DND-41 (cell line): ENCODE measurements around the gene MTRFR.

Experiments
- CTCF ChIP-seq: IDR thresholded peaks from 2 replicates; pipeline ENCODE4 v1.5.1; 2012; ENCODE audit warnings: borderline replicate concordance, low read length, moderate library complexity, mild to moderate bottlenecking; ENCODE audit not compliant: poor library complexity, severe bottlenecking; ENCODE audit errors: extremely low read depth
- EZH2 ChIP-seq: IDR thresholded peaks from 3 replicates; pipeline ENCODE4 v1.6.1; 2012; ENCODE audit warnings: borderline replicate concordance, low read depth, mild to moderate bottlenecking, moderate library complexity, low read length, inconsistent platforms; ENCODE audit not compliant: severe bottlenecking

GRCh38 chr12:123229051-123229450, 4.2 kb upstream of the MTRFR start:
- TF ChIP-seq CTCF: no peak
- no peak for TF ChIP-seq EZH2
